Activated naive CD8-positive, alpha-beta T cell treated with anti-CD3 and anti-CD28 coated beads, Interleukin-2, amount 50 U/mL, for 24 hours (primary cell): Measurements from ENCODE around the gene NPW.

Experiments used
- ATAC-seq: fragments of 150-1000 bp; cut with Tn5 transposase; one replicate; pipeline ENCODE4 v1.10.0; 2021
- DNase-seq: peaks from one replicate; pipeline ENCODE4 v3.0.0; 2021
- H3K27ac Mint-ChIP-seq: one replicate; pipeline ENCODE4 v1.8.0; 2021; ENCODE audit warnings: mild to moderate bottlenecking, mixed read lengths
- H3K27me3 Mint-ChIP-seq: one replicate; pipeline ENCODE4 v1.8.0; 2021; ENCODE audit warnings: mixed read lengths
- H3K36me3 Mint-ChIP-seq: one replicate; pipeline ENCODE4 v1.8.0; 2021; ENCODE audit warnings: low read depth, mixed read lengths
- H3K4me1 Mint-ChIP-seq: one replicate; pipeline ENCODE4 v1.8.0; 2021; ENCODE audit warnings: mixed read lengths
- H3K4me3 Mint-ChIP-seq: one replicate; pipeline ENCODE4 v1.8.0; 2021; ENCODE audit warnings: mild to moderate bottlenecking, moderate library complexity, mixed read lengths
- H3K9me3 Mint-ChIP-seq: one replicate; pipeline ENCODE4 v1.8.0; 2021; ENCODE audit warnings: mixed read lengths

NPW gene

DNA sequence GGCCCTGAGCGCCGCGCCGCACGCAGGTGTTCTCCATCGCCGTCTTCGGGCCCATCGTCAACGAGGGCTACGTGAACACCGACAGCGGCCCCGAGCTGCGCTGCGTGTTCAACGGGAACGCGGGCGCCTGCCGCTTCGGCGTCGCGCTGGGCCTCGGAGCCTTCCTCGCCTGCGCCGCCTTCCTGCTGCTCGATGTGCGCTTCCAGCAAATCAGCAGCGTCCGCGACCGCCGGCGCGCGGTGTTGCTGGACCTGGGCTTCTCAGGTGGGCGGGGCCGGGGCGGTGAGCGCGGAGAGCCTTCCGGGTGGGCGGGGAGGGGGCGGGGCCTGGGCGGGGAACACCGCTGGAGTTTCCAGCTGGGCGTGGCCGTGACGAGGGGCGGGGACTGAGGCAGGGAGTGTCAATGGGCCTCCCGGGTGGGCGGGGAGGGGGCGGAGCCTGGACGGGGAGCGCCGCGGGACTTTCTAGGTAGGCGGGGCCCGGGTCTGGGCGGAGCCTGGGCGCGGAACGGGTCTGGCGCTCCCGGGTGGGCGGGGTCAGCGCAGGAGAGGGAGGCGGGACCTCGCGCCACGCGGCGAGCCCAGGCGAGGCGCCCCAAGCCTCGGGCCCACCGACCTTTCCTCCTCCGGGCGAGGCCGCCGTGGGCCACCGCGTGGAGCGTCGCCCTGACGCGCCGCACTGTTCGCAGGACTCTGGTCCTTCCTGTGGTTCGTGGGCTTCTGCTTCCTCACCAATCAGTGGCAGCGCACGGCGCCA lies 27.5 kb upstream of the NPW start:
- DNase-seq (peak; percentile 97), ATAC-seq (peak; percentile 42)
- peaks cover 3% of the 10 kb centered on the region for H3K36me3 Mint-ChIP-seq
- H3K4me3 Mint-ChIP-seq, result no peak overlapping the region
- H3K4me1 Mint-ChIP-seq, result peaks cover 39% of the 10 kb centered on the region
- no peaks in the 10 kb centered on the region for H3K9me3 Mint-ChIP-seq
- H3K27me3 Mint-ChIP-seq, result peaks cover 13% of the 10 kb centered on the region
- H3K27ac Mint-ChIP-seq, result no peak overlapping the region

DNA sequence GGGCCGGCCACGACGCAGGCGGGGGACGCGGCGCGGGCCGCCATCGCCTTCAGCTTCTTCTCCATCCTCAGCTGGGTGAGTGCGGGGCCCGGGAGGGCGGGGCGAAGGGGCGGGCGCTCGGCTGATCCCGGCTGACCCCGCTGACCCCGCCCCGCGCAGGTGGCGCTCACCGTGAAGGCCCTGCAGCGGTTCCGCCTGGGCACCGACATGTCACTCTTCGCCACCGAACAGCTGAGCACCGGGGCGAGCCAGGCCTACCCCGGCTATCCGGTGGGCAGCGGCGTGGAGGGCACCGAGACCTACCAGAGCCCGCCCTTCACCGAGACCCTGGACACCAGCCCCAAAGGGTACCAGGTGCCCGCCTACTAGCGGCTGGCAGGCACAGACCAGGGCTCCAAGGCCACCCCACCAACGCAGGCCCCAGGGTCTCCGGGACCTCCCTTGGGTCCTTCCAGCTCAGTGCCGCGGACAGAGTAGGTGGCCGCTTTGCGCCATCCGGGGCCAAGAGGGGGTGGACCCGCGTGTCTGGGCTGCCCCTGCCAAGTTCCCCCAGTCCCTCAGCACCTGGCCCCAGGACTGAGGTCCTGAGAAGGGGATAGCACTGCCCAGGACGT lies 26.8 kb upstream of the NPW start:
- ATAC-seq (no peak), DNase-seq (no peak)
- Mint-ChIP-seq H3K36me3 (peaks cover 6% of the 10 kb centered on the region), H3K9me3 (no peaks in the 10 kb centered on the region), H3K4me3 (no peak overlapping the region), H3K27me3 (peaks cover 13% of the 10 kb centered on the region), H3K27ac (no peak overlapping the region), H3K4me1 (peaks cover 42% of the 10 kb centered on the region)

DNA sequence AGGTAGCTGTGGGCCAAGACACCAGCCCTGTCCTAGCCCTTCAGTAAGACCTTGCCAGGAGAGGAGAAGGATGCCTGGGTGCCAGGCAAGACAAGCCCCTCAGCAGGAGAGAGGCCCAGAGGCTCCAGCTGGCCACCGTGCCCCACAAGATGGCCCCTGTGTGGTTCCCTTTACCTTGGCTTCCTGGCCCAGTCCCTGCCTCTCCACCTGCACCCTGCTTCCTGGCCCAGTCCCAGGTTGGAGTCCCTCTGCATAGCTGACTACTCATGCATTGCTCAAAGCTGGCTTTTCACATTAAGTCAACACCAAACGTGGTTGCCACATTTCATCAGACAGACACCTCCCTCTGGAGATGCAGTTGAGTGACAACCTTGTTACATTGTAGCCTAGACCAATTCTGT lies 25.9 kb upstream of the NPW start:
- no peak for ATAC-seq
- Mint-ChIP-seq H3K27ac (peak overlapping the region; percentile 19), H3K27me3 (peaks cover 8% of the 10 kb centered on the region), H3K4me1 (peaks cover 42% of the 10 kb centered on the region), H3K36me3 (peaks cover 12% of the 10 kb centered on the region), H3K9me3 (no peaks in the 10 kb centered on the region), H3K4me3 (no peak overlapping the region)
- DNase-seq, result no peak

DNA sequence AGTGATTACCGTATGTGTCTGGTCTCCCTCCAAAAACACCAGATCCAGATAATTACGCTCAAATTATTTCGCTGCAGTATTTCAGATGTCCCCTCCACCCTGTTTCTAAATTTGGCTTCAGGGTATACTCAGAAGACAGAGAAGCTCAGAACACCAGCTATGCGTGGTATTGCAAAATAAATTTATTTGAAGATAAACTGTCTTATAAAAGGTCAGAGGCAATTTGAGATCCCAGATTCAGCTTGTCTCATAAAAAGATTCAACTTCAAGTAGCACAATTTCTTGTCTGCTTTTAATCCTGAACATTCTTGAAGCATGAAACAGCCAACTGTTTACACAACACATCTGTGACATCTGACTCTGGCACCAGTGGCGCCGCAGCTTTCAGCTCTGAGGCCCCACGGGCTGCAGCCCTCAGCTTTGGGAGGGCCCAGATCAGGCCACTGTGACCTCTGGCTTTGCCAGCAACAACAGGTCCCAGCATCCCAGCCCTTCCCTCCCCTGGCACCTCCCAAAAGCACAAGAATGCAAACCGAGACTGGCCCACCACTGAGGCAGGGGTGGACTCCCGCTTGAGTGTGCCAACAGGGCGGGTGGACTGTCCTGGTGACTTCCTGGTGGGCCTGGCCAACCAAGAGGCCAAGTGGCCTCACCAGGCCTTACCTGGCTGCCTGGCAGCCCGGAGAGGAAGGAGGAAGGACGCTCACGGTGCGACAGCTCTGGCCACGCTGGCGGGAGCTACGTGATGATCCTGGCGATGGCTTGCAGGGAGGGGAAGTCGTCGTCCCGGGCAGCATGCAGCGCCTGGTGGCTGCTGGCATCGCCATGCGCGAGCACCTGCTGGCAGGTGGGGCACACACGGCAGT lies 21.9 kb upstream of the NPW start:
- peaks cover 20% of the 10 kb centered on the region for H3K4me1 Mint-ChIP-seq
- no peaks in the 10 kb centered on the region for H3K27me3 Mint-ChIP-seq
- no peak overlapping the region for H3K27ac Mint-ChIP-seq
- H3K4me3 Mint-ChIP-seq, result no peak overlapping the region
- ATAC-seq (no peak), DNase-seq (no peak)
- no peaks in the 10 kb centered on the region for H3K9me3 Mint-ChIP-seq
- H3K36me3 Mint-ChIP-seq, result peaks cover 20% of the 10 kb centered on the region

DNA sequence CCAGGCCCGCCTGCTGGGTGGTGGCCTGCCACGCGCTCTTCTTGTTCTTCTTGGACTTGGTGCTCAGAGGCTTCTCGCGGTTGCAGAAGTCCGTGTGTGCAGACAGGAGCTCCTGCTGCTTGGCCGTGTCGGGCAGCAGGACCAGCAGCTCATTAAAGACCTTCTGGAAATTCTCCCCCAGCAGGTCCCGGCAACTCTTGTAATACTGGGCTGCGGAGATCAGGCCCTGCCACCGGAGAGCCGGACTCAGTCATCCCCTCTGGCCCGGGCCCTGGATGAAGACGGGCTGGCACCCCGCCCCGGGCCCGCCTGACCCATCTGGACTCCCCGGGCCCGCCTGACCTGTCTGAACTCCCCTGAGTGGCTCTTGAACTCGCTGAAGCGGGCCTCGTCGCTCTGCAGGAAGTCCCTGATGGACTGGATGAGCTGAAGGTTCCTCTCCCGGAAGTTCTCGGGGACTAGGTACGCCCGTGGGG lies 21.2 kb upstream of the NPW start:
- DNase-seq, result no peak
- no peak overlapping the region for H3K27ac Mint-ChIP-seq
- peaks cover 18% of the 10 kb centered on the region for H3K4me1 Mint-ChIP-seq
- peaks cover 20% of the 10 kb centered on the region for H3K36me3 Mint-ChIP-seq
- H3K27me3 Mint-ChIP-seq, result no peaks in the 10 kb centered on the region
- H3K4me3 Mint-ChIP-seq, result no peak overlapping the region
- no peaks in the 10 kb centered on the region for H3K9me3 Mint-ChIP-seq
- no peak for ATAC-seq

DNA sequence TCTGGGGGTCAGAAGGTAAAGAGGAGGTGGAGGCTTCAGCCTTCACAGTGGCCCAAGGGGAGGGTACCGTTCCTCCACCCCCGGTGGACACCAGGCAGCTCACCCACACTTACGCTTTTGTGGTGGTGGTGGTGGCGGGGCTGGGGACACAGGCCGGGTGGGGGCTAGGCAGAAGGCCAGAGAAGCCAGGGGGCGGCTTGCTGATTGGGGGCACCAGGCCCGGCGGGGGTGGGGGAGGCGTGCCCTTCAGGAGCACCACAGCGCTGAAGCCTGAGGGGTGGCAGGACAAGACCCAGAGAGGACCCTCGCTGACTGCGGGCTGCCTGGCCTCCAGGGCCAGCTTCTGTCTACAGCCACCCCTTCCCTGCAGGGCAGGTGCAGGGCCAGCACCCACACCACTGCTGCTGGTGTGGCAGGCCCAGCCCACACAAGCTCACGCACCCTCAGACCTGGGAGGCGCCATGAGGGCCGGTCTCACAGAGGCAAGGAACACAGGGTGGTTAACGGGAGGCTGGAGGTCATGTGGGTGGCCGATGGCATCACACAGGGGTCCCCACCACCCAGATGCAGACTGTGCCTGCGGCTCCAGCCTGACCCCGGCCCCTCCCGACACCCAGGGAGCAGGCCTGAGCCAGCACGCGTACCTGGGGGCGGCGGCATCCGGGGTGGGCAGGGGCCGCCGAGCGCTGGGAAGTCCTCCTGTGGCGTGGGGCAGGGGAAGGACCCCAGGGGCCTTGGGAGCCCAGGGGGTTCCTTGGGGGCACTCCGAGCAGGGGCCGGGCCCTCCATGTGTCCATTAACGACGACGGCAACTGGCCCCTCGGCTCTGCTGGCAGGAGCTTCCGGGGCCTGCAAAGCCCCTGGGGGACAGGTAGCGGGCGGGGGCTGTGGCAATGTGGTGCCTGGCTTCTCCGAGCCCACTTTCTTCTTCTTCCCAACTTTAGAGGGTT lies 20.5 kb upstream of the NPW start:
- ATAC-seq (no peak), DNase-seq (no peak)
- H3K9me3 Mint-ChIP-seq, result no peaks in the 10 kb centered on the region
- H3K36me3 Mint-ChIP-seq, result peaks cover 20% of the 10 kb centered on the region
- no peaks in the 10 kb centered on the region for H3K27me3 Mint-ChIP-seq
- no peak overlapping the region for H3K4me3 Mint-ChIP-seq
- no peak overlapping the region for H3K27ac Mint-ChIP-seq
- peaks cover 12% of the 10 kb centered on the region for H3K4me1 Mint-ChIP-seq

DNA sequence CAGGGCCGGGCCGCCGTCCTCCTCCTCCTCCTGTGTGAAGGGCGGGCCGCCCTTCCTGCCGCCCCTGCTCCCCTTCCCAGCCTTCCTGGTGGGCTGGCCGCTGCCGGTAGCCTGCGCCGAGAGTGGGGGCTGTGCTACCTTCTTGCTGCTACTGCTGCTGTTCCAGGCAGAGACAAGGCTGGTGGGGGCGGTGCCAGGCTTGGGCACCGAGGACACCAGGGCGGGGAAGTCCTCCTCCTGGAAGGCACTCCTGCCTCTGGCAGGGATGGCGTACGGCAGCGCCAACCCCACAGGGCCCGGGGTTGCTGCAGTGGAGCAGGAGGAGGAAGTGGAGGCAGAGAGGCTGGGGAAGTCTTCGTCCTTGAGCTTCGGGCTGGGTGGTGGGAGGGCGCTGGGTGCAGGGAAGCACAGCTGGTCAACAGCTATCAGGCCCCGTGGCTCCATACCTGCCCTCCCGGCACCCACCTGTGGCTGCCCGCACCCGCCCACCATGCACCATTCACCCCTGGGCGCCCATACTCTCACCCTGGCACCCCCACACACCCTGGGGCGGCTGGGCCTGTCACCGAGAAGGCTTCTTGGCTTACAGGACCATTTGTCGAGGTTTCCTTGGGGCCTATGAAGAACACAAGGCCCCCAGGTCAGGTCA lies 19.6 kb upstream of the NPW start:
- Mint-ChIP-seq H3K4me1 (peaks cover 16% of the 10 kb centered on the region), H3K27me3 (no peaks in the 10 kb centered on the region), H3K36me3 (peaks cover 20% of the 10 kb centered on the region), H3K27ac (no peak overlapping the region), H3K9me3 (no peaks in the 10 kb centered on the region), H3K4me3 (no peak overlapping the region)
- DNase-seq, result no peak
- no peak for ATAC-seq

DNA sequence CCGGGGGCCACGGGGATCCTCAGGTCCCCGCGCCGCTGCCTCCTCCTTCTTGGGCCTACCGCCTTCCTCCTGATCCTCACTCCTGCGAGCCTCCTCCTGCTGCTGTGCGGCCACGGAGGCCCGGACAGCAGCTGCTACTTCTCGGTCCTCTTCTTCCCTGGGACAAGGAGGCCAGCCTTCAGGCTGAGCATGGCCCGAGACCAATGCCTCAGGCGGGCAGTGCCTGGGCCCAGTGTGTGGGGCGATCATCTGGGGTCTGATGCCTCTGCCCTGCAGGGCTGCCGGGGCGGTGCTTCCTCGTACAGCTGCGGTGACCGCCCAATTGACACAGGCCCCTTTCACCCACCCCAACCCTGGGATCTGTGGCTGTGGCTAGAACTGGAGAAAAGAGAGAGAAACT lies 18.6 kb upstream of the NPW start:
- H3K4me1 Mint-ChIP-seq, result peaks cover 24% of the 10 kb centered on the region
- H3K4me3 Mint-ChIP-seq, result no peak overlapping the region
- DNase-seq (no peak), ATAC-seq (no peak)
- H3K27me3 Mint-ChIP-seq, result no peaks in the 10 kb centered on the region
- H3K36me3 Mint-ChIP-seq, result peaks cover 22% of the 10 kb centered on the region
- H3K27ac Mint-ChIP-seq, result no peak overlapping the region
- H3K9me3 Mint-ChIP-seq, result no peaks in the 10 kb centered on the region

DNA sequence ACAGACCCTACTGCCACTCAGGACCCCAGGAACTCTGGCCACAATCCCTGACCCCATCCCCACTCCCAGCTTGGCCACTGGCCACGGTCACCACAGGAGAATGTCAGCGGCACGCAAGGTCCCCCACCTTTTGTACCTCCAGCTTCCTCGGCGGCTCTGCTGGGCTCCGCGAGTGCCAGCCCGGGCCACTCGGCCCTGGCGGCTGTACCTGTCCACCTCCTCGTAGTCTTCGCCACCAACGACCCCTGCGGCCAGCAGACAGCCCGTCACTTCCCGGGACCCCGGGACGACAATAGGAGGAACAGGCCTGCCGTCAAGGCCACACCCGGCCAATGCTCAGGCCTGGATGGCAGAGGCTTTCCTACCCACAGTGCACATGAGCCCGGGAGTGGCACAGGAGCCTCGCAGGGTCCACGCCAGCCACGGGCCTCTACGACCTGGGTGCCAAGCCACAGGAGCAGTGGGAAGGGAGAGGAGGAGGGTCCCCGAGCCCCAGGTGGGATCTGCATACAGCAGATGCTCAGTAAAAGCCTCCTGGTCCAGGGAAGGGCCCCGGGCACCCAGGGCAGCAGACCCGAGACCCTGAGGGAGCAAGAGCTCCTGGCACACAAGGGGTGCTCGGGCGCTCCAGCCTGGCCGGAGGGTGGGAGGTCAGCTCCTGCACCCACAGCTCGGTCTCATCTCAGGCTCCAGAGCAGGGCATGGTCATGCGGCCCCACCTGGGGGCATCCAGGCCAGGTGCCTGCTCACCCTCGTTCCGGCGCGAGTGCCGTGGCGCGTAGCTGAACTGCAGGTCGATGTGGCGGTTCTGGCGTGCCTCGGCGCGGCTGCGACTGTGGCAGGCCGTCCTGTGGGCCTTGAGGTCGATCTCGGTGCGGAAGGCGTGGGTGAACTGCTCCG lies 17.9 kb upstream of the NPW start:
- H3K4me1 Mint-ChIP-seq, result peaks cover 22% of the 10 kb centered on the region
- H3K27me3 Mint-ChIP-seq, result no peaks in the 10 kb centered on the region
- peaks cover 21% of the 10 kb centered on the region for H3K36me3 Mint-ChIP-seq
- H3K27ac Mint-ChIP-seq, result no peak overlapping the region
- DNase-seq, result no peak
- no peaks in the 10 kb centered on the region for H3K9me3 Mint-ChIP-seq
- no peak overlapping the region for H3K4me3 Mint-ChIP-seq
- no peak for ATAC-seq

DNA sequence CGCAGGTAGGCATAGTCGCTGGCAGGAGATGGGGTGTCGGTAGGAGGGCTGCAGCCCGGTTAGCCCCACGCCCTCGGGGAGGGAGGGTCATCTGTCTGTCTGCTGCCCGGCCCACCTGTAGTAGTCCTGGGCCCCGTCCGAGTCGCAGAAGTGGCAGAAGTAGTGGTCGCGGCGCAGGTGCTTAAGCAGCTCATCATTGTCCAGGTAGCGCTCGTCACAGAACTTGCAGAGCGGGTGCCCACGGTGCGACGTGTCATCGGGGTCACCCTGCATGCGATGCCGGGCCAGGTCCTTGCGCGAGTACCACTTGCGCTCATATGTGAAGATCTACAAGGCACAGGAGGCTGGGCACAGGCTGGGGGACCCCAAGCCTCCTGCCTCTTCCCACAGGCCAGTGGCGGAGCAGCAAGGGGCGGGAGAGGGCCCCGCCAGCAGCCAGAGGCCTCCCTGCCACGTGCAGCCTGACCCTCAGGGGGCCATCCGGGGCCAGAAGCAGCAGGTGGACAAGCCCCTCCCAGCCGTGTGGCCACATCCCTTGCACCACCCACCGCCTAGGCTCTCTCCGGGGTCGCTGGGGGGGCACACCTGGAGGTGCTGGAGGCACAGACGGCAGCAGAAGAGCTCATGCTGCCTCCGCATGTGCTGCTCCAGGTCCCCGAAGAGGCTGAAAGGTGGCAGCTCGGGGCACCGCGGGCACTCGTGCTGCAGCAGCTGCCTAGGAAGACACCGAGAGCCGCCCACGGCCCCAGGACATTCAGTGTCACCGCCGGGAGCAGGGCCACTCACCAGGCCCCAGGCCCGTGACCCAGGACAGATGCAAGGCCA lies 17.0 kb upstream of the NPW start:
- Mint-ChIP-seq H3K4me1 (peaks cover 26% of the 10 kb centered on the region), H3K9me3 (no peaks in the 10 kb centered on the region), H3K36me3 (peaks cover 18% of the 10 kb centered on the region), H3K4me3 (no peak overlapping the region), H3K27me3 (no peaks in the 10 kb centered on the region), H3K27ac (peak overlapping the region; percentile 59)
- ATAC-seq, result no peak
- DNase-seq, result no peak

DNA sequence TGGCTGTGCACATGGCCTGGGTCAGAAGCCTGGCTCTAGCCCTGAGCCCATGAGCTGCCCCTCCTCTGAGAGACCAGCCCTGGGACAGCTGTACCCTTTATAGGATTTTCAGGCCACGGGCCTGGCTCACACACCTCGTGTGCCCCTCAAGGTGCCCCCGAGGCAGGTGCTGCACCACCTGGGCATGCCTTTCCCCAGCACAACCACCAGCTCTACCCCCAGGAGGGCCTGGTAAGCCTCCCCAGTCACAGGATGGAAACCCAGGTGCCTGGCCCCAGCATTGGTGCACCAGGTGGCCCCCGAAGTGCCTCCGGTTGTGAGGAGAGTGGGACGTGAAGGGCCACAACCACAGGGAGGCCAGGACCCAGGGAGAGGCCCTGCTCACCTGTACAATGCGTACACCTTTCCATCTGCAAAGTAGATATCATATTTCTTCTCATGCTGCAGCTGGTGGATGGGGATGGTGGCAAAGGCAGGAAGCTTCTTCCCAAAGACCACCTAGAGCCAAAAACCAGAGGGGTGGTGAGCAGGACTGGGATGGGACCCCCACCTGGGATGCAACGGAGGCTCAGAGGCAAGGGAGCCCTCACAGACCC lies 16.3 kb upstream of the NPW start:
- ATAC-seq (no peak), DNase-seq (no peak)
- H3K4me3 Mint-ChIP-seq, result no peak overlapping the region
- H3K36me3 Mint-ChIP-seq, result peaks cover 21% of the 10 kb centered on the region
- no peaks in the 10 kb centered on the region for H3K9me3 Mint-ChIP-seq
- peaks cover 33% of the 10 kb centered on the region for H3K4me1 Mint-ChIP-seq
- no peaks in the 10 kb centered on the region for H3K27me3 Mint-ChIP-seq
- no peak overlapping the region for H3K27ac Mint-ChIP-seq
